ENCODE measurements around the gene DDC. TPM values are rescaled to one million over a fixed set of nuclear protein-coding genes. Genes with fewer than 3 reads are reported as not detected.

The DDC gene
- total RNA-seq, 1 experiment from 2014 or later, result not detected

- Histone ChIP-seq H3K4me2 (no peak overlapping the region), H3K9me2 (ENCODE audit: insufficient read depth) (no peaks in the 10 kb centered on the region), H2AFZ (no peak overlapping the region), H3K4me3 (no peak overlapping the region), H3K9me3 (ENCODE audit: insufficient read depth, low read depth) (no peaks in the 10 kb centered on the region), H3K4me1 (replicated peaks; ENCODE audit: insufficient read depth) (peaks cover 9% of the 10 kb centered on the region), H3K79me2 (ENCODE audit: low read depth) (no peaks in the 10 kb centered on the region), H3K27ac (no peak overlapping the region), H3K27me3 (ENCODE audit: insufficient read depth, low read depth) (peaks cover 27% of the 10 kb centered on the region; the same call in 1 of the 2 replicates), H4K20me1 (ENCODE audit: insufficient read depth) (no peaks in the 10 kb centered on the region), H3K36me3 (ENCODE audit: low read depth) (no peaks in the 10 kb centered on the region), H3F3A (ENCODE audit: insufficient read depth, low read depth) (no peaks in the 10 kb centered on the region; the same call in 1 of the 2 replicates)
- intact Hi-C loops (cut with micrococcal nuclease; ENCODE audit: unreplicated experiment), result loop anchor here (5.0 kb wide), 1 partner anchor 93 kb away; no protein-coding TSS in a partner anchor
- TF ChIP-seq CTCF (conservative IDR thresholded peaks at IDR 0.05) (no peak), EZH2 (IDR thresholded peaks at IDR 0.05; ENCODE audit: low read depth) (no peak)
- no TSS peak for BruUV-seq (replicated peaks)
- ChIA-PET CTCF (no interaction called here), POLR2A (ENCODE audit: unreplicated experiment) (no interaction called here)
- no peak for DNase-seq
Observed at GRCh38 chr7:50559881-50560280, 5.3 kb downstream of the DDC start.

DNA sequence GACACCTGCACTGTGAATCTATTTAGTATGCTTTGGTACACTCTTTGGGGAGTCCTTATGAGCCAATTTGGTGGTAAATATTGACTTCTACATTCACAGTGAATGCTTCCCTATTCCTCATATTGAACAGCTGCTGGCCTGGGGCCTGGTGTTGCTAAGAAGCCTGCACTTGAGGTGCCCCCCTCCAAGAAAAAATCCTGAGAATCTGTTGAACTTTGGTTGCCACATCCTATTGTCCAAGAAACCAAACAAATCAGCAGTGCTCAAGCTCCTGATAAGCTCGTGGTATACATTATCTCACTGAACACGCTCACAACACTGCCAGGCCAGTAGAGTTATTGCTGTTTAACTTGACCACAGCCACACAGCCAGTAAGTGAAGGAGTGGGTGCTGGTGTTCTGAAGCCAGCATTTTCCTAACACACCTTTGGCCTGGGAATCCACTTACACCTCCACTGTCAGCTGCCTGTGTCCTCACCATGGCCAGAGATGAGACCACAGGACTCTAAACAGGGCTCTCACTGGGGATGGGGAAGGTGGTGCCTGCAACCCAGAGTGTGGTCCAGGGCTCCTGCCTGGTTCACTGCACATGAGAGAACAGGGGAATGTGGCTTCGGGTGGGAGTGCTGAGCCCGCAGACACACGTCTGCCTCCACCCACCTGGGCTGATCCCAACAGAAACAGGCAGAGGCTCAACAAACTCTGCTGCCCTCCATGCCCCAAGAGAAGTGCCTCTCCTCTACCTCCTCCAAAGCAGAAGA lies 6.7 kb downstream of the DDC start:
- no TSS peak for BruUV-seq (replicated peaks)
- no peaks in the 10 kb centered on the region for H3K36me3 ChIP-seq (ENCODE audit: low read depth)
- no peaks in the 10 kb centered on the region; the same call in 1 of the 2 replicates for H3F3A ChIP-seq (ENCODE audit: insufficient read depth, low read depth)
- no peak overlapping the region for H2AFZ ChIP-seq
- H3K9me2 ChIP-seq (ENCODE audit: insufficient read depth), result no peaks in the 10 kb centered on the region
- no peaks in the 10 kb centered on the region for H4K20me1 ChIP-seq (ENCODE audit: insufficient read depth)
- no peaks in the 10 kb centered on the region for H3K79me2 ChIP-seq (ENCODE audit: low read depth)
- H3K4me2 ChIP-seq, result no peak overlapping the region
- intact Hi-C loops (cut with micrococcal nuclease; ENCODE audit: unreplicated experiment), result no loop called here
- no peak for DNase-seq
- H3K9me3 ChIP-seq (ENCODE audit: insufficient read depth, low read depth), result no peaks in the 10 kb centered on the region; the same call in 1 of the 2 replicates
- TF ChIP-seq EZH2 (IDR thresholded peaks at IDR 0.05; ENCODE audit: low read depth) (no peak), CTCF (conservative IDR thresholded peaks at IDR 0.05) (no peak)
- peaks cover 9% of the 10 kb centered on the region for H3K4me1 ChIP-seq (replicated peaks; ENCODE audit: insufficient read depth)
- no peak overlapping the region for H3K27ac ChIP-seq
- POLR2A ChIA-PET (ENCODE audit: unreplicated experiment), result no interaction called here
- peaks cover 18% of the 10 kb centered on the region; the same call in 1 of the 2 replicates for H3K27me3 ChIP-seq (ENCODE audit: insufficient read depth, low read depth)
- no peak overlapping the region for H3K4me3 ChIP-seq
- CTCF ChIA-PET, result no interaction called here

GRCh38 chr7:50557099-50557498 lies 8.1 kb downstream of the DDC start:
- Histone ChIP-seq H3K9me3 (ENCODE audit: insufficient read depth, low read depth) (no peaks in the 10 kb centered on the region; the same call in 1 of the 2 replicates), H3K27ac (no peak overlapping the region), H3K27me3 (ENCODE audit: insufficient read depth, low read depth) (peaks cover 18% of the 10 kb centered on the region; the same call in 1 of the 2 replicates), H3K9me2 (ENCODE audit: insufficient read depth) (no peaks in the 10 kb centered on the region), H3K4me2 (no peak overlapping the region), H3F3A (ENCODE audit: insufficient read depth, low read depth) (no peaks in the 10 kb centered on the region; the same call in 1 of the 2 replicates), H3K4me3 (no peak overlapping the region), H4K20me1 (ENCODE audit: insufficient read depth) (no peaks in the 10 kb centered on the region), H3K36me3 (ENCODE audit: low read depth) (no peaks in the 10 kb centered on the region), H2AFZ (no peak overlapping the region), H3K79me2 (ENCODE audit: low read depth) (no peaks in the 10 kb centered on the region), H3K4me1 (replicated peaks; ENCODE audit: insufficient read depth) (peaks cover 9% of the 10 kb centered on the region)
- CTCF ChIA-PET, result no interaction called here
- intact Hi-C loops (cut with micrococcal nuclease; ENCODE audit: unreplicated experiment), result no loop called here
- DNase-seq, result no peak
- POLR2A ChIA-PET (ENCODE audit: unreplicated experiment), result interaction anchor here (0.6 kb wide), 1 partner anchor 53 kb away, joined by 5 read pairs; no protein-coding TSS in a partner anchor
- no peak for TF ChIP-seq EZH2 (IDR thresholded peaks at IDR 0.05; ENCODE audit: low read depth)
- no peak for TF ChIP-seq CTCF (conservative IDR thresholded peaks at IDR 0.05)
- no TSS peak for BruUV-seq (replicated peaks)

All from PC-9 (cell line).